GM10266 (cell line): Measurements from ENCODE around the gene IL1RAP.
A peak's percentile ranks its signal among the peaks of the same experiment; 100 is the strongest.
"Not testable (repeated sequence)": the region's sequence is repeated elsewhere in the genome, so short reads cannot be mapped to it uniquely, and the experiment has no call there.

Experiments used
- DNase-seq: peaks from one replicate; pipeline ENCODE4 v3.0.0; 2012; ENCODE audit errors: extremely low spot score
- TF ChIP-seq, protein P1 (sequence below): IDR thresholded peaks from 2 replicates; pipeline ENCODE4 v1.5.1; 2012; ENCODE audit warnings: mild to moderate bottlenecking, low read depth; ENCODE audit not compliant: control insufficient read depth, insufficient read depth; ENCODE audit errors: missing control alignments

The IL1RAP gene, protein sequence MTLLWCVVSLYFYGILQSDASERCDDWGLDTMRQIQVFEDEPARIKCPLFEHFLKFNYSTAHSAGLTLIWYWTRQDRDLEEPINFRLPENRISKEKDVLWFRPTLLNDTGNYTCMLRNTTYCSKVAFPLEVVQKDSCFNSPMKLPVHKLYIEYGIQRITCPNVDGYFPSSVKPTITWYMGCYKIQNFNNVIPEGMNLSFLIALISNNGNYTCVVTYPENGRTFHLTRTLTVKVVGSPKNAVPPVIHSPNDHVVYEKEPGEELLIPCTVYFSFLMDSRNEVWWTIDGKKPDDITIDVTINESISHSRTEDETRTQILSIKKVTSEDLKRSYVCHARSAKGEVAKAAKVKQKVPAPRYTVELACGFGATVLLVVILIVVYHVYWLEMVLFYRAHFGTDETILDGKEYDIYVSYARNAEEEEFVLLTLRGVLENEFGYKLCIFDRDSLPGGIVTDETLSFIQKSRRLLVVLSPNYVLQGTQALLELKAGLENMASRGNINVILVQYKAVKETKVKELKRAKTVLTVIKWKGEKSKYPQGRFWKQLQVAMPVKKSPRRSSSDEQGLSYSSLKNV

DNA sequence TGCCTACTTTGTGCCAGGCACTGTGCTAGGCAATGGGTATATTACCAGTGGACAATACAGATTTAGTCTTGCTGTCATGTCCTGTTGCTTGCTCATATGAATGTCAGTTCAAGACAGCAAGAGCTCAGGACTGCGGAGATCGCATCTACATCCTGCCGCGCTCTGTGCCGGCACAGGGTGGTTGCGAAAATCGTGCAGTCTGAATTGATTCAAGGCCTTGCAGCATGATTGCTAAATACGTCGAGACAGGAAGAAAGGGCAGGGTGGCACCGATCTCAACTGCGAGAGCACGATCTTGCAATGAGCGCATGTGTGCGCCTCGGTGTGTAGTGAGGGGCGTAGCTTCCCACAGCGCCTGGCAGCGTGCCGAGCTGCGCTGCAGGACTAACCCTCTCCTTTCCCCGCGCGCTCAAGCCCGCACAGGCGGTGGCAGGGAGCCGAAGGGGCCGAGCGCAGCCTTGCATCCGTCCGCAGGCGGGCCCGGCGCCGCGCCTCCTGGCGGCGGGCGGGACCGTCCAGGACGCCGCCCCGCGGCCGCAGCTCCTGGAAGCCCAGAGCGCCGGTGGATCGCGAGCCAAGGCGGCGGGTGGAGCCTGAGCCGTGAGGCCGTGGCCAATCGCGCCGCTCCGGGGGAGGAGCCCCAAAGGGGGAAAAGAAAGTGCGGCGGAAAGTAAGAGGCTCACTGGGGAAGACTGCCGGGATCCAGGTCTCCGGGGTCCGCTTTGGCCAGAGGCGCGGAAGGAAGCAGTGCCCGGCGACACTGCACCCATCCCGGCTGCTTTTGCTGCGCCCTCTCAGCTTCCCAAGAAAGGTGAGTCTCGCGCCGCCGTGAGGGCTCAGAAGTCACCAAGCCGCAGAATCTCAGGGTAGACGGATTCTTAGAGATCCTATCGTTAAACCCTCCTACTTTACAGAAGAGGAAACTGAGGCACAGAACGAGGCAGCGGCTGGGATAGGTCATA lies at the start of gene IL1RAP:
IL1RAP (plus strand) TSS at position 677 of the 962 bp plus-strand sequence. CDS start 50,205 bp downstream, outside the sequence.
- DNase-seq, result peak; percentile 96
- TF ChIP-seq, protein P1, sequence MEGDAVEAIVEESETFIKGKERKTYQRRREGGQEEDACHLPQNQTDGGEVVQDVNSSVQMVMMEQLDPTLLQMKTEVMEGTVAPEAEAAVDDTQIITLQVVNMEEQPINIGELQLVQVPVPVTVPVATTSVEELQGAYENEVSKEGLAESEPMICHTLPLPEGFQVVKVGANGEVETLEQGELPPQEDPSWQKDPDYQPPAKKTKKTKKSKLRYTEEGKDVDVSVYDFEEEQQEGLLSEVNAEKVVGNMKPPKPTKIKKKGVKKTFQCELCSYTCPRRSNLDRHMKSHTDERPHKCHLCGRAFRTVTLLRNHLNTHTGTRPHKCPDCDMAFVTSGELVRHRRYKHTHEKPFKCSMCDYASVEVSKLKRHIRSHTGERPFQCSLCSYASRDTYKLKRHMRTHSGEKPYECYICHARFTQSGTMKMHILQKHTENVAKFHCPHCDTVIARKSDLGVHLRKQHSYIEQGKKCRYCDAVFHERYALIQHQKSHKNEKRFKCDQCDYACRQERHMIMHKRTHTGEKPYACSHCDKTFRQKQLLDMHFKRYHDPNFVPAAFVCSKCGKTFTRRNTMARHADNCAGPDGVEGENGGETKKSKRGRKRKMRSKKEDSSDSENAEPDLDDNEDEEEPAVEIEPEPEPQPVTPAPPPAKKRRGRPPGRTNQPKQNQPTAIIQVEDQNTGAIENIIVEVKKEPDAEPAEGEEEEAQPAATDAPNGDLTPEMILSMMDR, result peak; percentile 68

DNA sequence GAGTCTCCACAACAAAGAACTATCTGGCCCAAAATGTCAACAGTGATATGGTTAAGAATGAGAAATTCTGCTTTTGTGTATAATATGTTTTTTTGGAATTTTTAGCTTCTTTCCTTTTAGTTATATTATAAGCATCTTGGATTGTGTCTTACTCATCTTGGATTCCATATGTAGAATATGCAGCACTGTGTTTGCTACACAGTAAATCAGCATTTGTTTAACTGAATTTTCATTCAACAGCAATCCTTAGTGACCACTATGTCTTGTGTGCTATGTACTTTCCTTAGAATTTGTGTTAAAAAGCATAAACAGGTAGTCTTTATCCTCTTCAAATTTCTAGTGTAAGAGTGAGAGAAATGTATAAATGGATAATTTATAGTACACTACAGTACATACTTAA lies 46.0 kb upstream of the IL1RAP start:
- TF ChIP-seq, protein P1, result no peak
- no peak for DNase-seq

DNA sequence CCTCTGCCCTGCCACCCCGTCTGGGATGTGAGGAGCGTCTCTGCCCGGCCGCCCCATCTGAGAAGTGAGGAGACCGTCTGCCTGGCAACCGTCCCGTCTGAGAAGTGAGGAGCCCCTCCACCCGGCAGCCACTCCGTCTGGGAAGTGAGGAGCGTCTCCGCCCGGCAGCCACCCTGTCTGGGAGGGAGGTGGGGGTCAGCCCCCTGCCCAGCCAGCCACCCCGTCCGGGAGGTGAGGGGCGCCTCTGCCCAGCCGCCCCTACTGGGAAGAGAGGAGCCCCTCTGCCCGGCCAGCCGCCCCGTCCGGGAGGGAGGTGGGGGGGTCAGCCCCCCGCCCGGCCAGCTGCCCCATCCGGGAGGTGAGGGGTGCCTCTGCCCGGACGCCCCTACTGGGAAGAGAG lies 40.6 kb upstream of the IL1RAP start:
- not testable (repeated sequence) for DNase-seq

DNA sequence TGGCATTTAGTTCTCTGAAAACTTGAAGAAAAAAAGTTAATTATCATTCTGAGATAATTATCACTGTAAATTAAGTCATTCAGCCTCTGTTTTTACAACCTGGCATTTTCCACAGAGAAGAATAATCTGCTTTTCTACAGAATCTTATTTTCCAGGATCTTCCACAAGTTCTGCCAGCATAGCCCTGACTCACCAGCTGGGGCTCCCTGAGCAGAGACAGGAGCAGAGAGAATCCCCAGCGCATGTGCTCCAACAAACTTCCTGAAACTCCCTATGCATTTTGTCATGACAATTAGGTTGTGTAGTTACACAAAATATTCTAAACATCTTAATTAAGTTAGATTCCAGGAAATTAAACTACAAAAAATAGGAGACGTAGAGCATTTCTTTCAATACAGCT lies 32.1 kb upstream of the IL1RAP start:
- DNase-seq, result no peak
- TF ChIP-seq, protein P1, result no peak

DNA sequence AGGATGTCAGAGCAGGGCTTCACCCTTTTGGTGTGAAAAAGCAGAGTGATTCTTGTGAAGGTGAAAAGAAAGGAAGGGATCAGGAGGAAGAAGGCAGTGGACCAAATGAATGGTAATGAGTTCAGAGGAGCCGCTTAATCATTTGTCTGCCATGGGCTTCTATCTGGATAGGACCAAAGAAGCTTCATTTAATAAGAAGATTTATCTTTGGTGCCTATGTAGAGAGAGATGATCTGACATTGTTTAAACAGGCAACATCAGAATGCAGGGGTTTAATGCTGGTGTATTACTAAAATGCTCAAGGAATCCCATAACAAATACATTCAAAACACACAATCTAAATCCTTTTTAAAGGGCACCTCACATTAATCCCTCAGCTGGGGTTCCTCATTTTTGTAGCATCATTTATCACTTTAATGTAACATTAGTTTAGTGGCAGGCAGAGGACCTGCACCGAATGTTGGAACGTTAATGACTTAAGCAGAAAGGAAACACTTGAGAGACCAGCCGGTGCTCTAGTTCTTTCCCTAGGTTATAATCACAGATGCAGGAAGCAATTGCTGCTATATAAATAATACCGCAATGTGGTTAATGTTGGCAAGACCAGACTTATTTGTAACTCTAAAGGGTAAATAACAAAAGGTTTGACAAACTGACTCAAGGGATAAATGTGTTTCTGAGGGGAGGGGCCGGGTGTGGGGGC lies 27.9 kb upstream of the IL1RAP start:
- TF ChIP-seq, protein P1, result no peak
- DNase-seq, result no peak

DNA sequence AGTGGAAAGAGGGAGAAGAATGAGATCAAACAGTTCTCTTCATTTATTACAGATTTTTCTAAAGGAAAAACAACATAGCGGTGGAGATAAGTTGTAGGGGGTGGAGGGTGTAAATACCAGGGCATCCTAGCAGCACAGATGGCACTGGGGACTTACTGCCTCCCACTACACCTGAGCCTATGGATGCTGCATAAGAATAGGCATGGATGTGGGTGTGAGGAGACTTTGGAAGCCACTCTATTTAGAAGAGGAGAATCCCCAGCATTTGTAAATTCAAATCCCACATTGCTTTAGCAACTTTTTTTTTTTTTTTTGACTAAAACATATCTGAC lies 27.4 kb upstream of the IL1RAP start:
- DNase-seq, result no peak
- TF ChIP-seq, protein P1, result no peak

DNA sequence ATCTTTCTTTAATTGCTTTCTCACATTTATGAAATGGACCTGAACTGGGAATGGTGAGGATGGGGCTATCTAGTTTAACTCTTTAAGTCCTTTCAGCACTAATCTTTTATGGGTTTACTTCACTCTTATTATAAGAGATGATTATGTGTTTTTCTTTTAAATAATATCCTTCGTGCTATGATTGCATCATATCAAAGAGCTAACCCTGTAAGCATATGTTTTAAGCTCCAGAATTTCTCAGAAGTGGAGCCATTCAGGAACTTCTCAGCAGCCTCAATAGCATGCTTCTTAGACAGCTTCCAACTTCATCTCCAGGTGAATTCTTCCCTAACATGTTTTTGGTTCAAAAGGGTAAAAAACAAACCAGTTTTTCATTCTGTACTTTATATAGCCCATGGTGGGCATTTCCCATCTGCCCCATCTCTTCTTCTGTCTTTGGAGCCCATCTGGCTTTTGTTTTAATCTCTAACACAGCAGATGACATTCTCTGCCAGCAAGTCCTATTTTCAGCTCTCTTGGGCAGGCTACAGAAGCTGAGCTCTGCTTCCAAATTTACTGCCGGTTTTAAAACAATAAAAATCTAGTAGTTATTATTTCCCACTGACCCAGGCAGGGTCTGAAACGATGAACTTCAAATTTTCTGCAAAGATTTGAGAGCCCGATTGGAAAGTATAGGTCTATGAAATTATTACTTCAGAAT lies 26.8 kb upstream of the IL1RAP start:
- DNase-seq, result no peak
- TF ChIP-seq, protein P1, result no peak
